Calu3 (cell line): ENCODE data around the gene SMIM14. TPM values are rescaled to one million over a fixed set of nuclear protein-coding genes. Genes with fewer than 3 reads are reported as not detected.

Experiments
- BruUV-seq: library from RNA; stranded (reverse); fragments of 400-500 nt; replicated peaks from 2 replicates; lab custom pipeline; 2021; lab: Mats Ljungman, UMichigan
- CTCF ChIA-PET: fragments of 300-600 bp; sonication (Branson Sonifier 250); formaldehyde crosslinking; loops from one replicate; lab custom pipeline; 2022; ENCODE audit warnings: antibody characterized with exemption; lab: Charles Lee
- DNase-seq: peaks from one replicate; pipeline ENCODE4 v3.0.0; 2022
- H3K27ac Mint-ChIP-seq: one replicate; pipeline ENCODE4 v1.8.0; 2022; ENCODE audit warnings: mixed read lengths; ENCODE audit not compliant: unreplicated experiment
- H3K27me3 Mint-ChIP-seq: one replicate; pipeline ENCODE4 v1.8.0; 2022; ENCODE audit warnings: mixed read lengths; ENCODE audit not compliant: unreplicated experiment
- H3K36me3 Mint-ChIP-seq: one replicate; pipeline ENCODE4 v1.8.0; 2022; ENCODE audit warnings: mild to moderate bottlenecking, moderate library complexity, mixed read lengths; ENCODE audit not compliant: insufficient read depth, unreplicated experiment
- H3K4me1 Mint-ChIP-seq: one replicate; pipeline ENCODE4 v1.8.0; 2022; ENCODE audit warnings: mild to moderate bottlenecking, low read depth, mixed read lengths; ENCODE audit not compliant: unreplicated experiment
- H3K4me3 Mint-ChIP-seq: one replicate; pipeline ENCODE4 v1.8.0; 2022; ENCODE audit warnings: mild to moderate bottlenecking, low read depth, moderate library complexity, mixed read lengths; ENCODE audit not compliant: unreplicated experiment
- H3K9me3 Mint-ChIP-seq: one replicate; pipeline ENCODE4 v1.8.0; 2022; ENCODE audit warnings: low read depth, mixed read lengths; ENCODE audit not compliant: unreplicated experiment
- CTCF ChIP-seq: fragments of 200-600 bp; IDR thresholded peaks from one replicate; pipeline ENCODE4 v1.8.0; 2022; ENCODE audit warnings: antibody characterized with exemption; ENCODE audit not compliant: unreplicated experiment
- intact Hi-C: fragments of 100-400 bp; cut with micrococcal nuclease; formaldehyde crosslinking; loops from one replicate; pipeline ENCODE4 v1.10.0; 2022; ENCODE audit not compliant: unreplicated experiment
- total RNA-seq: library from RNA; stranded (reverse); gene quantifications from 2 replicates; pipeline ENCODE4 v1.2.3, GENCODE V29; 2022

The SMIM14 gene
- total RNA-seq, 1 experiment from 2014 or later, result 22.2 TPM

DNA sequence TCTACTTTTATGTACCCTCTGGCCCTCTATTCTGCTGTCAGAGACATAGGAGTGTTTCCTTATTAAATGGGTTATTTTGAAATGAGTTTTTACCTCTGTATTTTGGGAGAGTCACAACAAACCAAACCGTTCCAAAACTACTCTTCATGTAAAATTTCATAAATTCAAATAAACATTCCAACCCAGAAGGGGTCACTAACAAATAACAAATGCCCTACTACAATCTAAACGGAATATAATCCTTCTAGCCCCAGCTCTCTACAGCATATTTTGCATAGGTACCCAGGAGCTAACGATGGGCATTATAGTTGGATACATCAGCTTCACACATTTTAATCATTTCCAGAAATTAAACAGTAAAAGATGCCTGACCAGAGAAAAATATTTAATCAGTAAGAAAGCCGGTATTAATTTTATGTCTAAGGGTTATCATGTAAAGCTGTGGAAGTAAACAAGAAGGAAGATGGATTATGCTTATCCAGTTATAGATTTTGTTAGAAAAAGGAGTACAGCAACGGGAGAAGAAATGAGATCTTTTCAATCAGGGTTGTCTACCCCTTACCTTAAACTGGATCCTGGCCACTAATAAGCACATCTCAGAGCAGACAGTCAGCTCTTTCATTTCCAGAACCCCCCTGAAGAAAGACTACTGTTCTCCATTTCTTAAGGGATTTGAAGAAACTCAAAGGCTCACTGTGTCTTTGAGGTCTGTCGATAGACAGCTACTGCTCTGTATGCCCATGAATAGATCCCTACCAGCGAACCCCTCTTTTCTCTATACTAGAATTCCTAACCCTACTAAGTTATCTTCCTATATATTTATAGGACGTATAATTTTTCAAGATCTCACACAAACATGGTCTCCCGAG is 112.6 kb downstream of the SMIM14 start:
- peaks cover 4% of the 10 kb centered on the region for H3K9me3 Mint-ChIP-seq
- H3K27ac Mint-ChIP-seq, result peak overlapping the region; percentile 97
- peaks cover 49% of the 10 kb centered on the region for H3K36me3 Mint-ChIP-seq
- no peaks in the 10 kb centered on the region for H3K27me3 Mint-ChIP-seq
- intact Hi-C loops, result loop anchor here (5.0 kb wide), 1 partner anchor 111 kb away; the partner anchor contains the start of gene SMIM14
- CTCF ChIA-PET, result interaction anchor here (0.6 kb wide), 1 partner anchor 28 kb away, joined by 3 read pairs; no protein-coding TSS in a partner anchor
- no peak for DNase-seq
- peak overlapping the region; percentile 87 for H3K4me3 Mint-ChIP-seq
- BruUV-seq, result no TSS peak
- TF ChIP-seq CTCF, result no peak
- H3K4me1 Mint-ChIP-seq, result no peaks in the 10 kb centered on the region

DNA sequence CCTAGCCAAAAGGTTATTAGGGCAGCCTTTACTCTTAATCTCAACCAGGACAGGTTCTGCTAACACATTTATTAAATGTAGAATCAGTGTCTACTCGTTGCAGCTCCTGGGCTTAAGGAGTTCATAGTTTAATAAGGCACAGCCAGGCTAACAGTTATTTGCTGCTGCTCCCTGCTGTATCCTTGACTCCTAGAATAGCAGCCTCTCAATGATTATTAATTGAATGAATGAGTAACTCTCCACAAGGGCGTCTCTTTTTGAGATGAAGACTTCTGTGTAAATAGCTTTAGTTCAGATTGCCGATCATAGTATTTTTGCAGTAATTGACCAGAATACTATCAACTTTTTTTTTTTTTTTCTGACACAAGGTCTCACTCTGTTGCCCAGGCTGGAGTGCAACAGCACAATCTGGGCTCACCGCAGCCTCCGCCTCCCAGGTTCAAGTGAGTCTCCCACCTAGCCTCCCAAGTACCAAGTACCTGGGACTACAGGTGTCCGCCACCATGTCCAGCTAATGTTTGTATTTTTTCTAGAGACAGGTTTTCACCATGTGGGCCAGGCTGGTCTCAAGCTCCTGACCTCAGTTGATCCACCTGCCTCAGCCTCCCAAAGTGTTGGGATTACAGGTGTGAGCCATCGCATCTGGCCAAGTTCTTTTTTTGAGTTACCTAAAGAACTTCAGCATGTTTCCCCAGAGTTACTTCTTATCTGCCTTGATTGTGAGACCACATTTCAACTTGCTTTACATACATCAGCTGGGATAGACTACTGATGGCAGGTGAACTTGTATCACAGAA is 114.3 kb downstream of the SMIM14 start:
- intact Hi-C loops, result no loop called here
- no peaks in the 10 kb centered on the region for H3K4me1 Mint-ChIP-seq
- no TSS peak for BruUV-seq
- H3K4me3 Mint-ChIP-seq, result peak overlapping the region; percentile 87
- DNase-seq, result no peak
- H3K27me3 Mint-ChIP-seq, result no peaks in the 10 kb centered on the region
- no peaks in the 10 kb centered on the region for H3K9me3 Mint-ChIP-seq
- CTCF ChIA-PET, result no interaction called here
- H3K36me3 Mint-ChIP-seq, result peaks cover 46% of the 10 kb centered on the region
- no peak for TF ChIP-seq CTCF
- H3K27ac Mint-ChIP-seq, result no peak overlapping the region

DNA sequence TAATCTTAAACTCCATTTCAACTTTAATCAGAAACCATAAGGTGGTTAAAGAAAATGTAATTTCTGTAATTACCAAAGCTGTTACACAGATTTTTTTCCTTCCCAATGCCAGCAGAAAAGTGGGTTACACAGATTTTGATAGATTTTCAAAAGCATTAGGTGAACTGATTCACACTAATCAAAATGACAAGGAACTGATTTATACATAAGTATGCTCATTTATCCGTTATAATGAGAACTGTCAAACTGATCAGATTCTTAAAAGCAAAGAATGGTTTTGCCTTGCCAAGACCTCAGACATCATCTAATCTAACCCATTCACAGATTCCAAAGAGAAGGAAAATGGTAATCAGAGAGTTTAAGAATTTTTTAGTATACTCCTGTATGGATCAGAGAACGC is 116.6 kb downstream of the SMIM14 start:
- Mint-ChIP-seq H3K4me3 (no peak overlapping the region), H3K27me3 (no peaks in the 10 kb centered on the region), H3K27ac (no peak overlapping the region), H3K4me1 (no peaks in the 10 kb centered on the region), H3K9me3 (no peaks in the 10 kb centered on the region), H3K36me3 (peaks cover 27% of the 10 kb centered on the region)
- CTCF ChIA-PET, result no interaction called here
- intact Hi-C loops, result no loop called here
- TF ChIP-seq CTCF, result no peak
- DNase-seq, result no peak
- no TSS peak for BruUV-seq

GRCh38 chr4:39521253-39521919 is 117.3 kb downstream of the SMIM14 start:
- Mint-ChIP-seq H3K9me3 (no peaks in the 10 kb centered on the region), H3K27ac (no peak overlapping the region), H3K27me3 (no peaks in the 10 kb centered on the region), H3K36me3 (peaks cover 23% of the 10 kb centered on the region), H3K4me3 (no peak overlapping the region), H3K4me1 (no peaks in the 10 kb centered on the region)
- no peak for DNase-seq
- BruUV-seq, result no TSS peak
- intact Hi-C loops, result no loop called here
- CTCF ChIA-PET, result no interaction called here
- TF ChIP-seq CTCF, result no peak
